HG03135 (cell line): ENCODE results near the gene OPHN1.
"Not testable (repeated sequence)": the region's sequence is repeated elsewhere in the genome, so short reads cannot be mapped to it uniquely, and the experiment has no call there.

Experiments
- ATAC-seq: cut with Tn5 transposase; IDR thresholded peaks from one replicate; pipeline ENCODE4 v1.9.1; 2021; ENCODE audit warnings: mild to moderate bottlenecking, moderate library complexity; ENCODE audit not compliant: unreplicated experiment

Gene OPHN1

GRCh38 chrX:68372665-68373064 lies 60.6 kb downstream of the OPHN1 start:
- no peak for ATAC-seq

- no peak for ATAC-seq
These were observed 63.7 kb downstream of the OPHN1 start for GRCh38 chrX:68369559-68369958.

GRCh38 chrX:68365341-68365740 lies 68.0 kb downstream of the OPHN1 start:
- no peak for ATAC-seq

- ATAC-seq: no peak
These were observed 69.3 kb downstream of the OPHN1 start for GRCh38 chrX:68363984-68364383.

- no peak for ATAC-seq
These were observed 74.6 kb downstream of the OPHN1 start for GRCh38 chrX:68358679-68359078.

- ATAC-seq: no peak
These were observed 77.7 kb downstream of the OPHN1 start for GRCh38 chrX:68355629-68355920.

GRCh38 chrX:68354879-68355628 lies 78.2 kb downstream of the OPHN1 start:
- no peak for ATAC-seq

- no peak for ATAC-seq
These were observed 88.3 kb downstream of the OPHN1 start for GRCh38 chrX:68345025-68345424.

GRCh38 chrX:68343551-68343950 lies 89.7 kb downstream of the OPHN1 start:
- no peak for ATAC-seq

GRCh38 chrX:68332201-68332731 lies 101.0 kb downstream of the OPHN1 start:
- no peak for ATAC-seq

GRCh38 chrX:68326841-68327240 lies 106.5 kb downstream of the OPHN1 start:
- not testable (repeated sequence) for ATAC-seq

GRCh38 chrX:68307769-68308168 lies 125.5 kb downstream of the OPHN1 start:
- no peak for ATAC-seq

GRCh38 chrX:68304602-68305001 lies 128.7 kb downstream of the OPHN1 start:
- no peak for ATAC-seq

GRCh38 chrX:68299898-68300297 lies 133.4 kb downstream of the OPHN1 start:
- no peak for ATAC-seq

GRCh38 chrX:68292471-68292870 lies 140.8 kb downstream of the OPHN1 start:
- no peak for ATAC-seq

GRCh38 chrX:68288127-68288526 lies 145.2 kb downstream of the OPHN1 start:
- ATAC-seq: no peak

GRCh38 chrX:68287419-68287818 lies 145.9 kb downstream of the OPHN1 start:
- ATAC-seq: no peak

GRCh38 chrX:68286980-68287379 lies 146.3 kb downstream of the OPHN1 start:
- no peak for ATAC-seq

GRCh38 chrX:68286076-68286475 lies 147.2 kb downstream of the OPHN1 start:
- no peak for ATAC-seq

GRCh38 chrX:68284281-68284904 lies 148.9 kb downstream of the OPHN1 start:
- no peak for ATAC-seq

GRCh38 chrX:68273887-68274286 lies 159.4 kb downstream of the OPHN1 start:
- no peak for ATAC-seq

GRCh38 chrX:68264793-68265192 lies 168.5 kb downstream of the OPHN1 start:
- not testable (repeated sequence) for ATAC-seq
